HG03378 (cell line): ENCODE results near the gene LHX3.
"Not testable (repeated sequence)": the region's sequence is repeated elsewhere in the genome, so short reads cannot be mapped to it uniquely, and the experiment has no call there.

Source experiments
- ATAC-seq: cut with Tn5 transposase; IDR thresholded peaks from one replicate; pipeline ENCODE4 v1.9.1; 2021; ENCODE audit warnings: mild to moderate bottlenecking, moderate library complexity; ENCODE audit not compliant: unreplicated experiment

The LHX3 gene

DNA sequence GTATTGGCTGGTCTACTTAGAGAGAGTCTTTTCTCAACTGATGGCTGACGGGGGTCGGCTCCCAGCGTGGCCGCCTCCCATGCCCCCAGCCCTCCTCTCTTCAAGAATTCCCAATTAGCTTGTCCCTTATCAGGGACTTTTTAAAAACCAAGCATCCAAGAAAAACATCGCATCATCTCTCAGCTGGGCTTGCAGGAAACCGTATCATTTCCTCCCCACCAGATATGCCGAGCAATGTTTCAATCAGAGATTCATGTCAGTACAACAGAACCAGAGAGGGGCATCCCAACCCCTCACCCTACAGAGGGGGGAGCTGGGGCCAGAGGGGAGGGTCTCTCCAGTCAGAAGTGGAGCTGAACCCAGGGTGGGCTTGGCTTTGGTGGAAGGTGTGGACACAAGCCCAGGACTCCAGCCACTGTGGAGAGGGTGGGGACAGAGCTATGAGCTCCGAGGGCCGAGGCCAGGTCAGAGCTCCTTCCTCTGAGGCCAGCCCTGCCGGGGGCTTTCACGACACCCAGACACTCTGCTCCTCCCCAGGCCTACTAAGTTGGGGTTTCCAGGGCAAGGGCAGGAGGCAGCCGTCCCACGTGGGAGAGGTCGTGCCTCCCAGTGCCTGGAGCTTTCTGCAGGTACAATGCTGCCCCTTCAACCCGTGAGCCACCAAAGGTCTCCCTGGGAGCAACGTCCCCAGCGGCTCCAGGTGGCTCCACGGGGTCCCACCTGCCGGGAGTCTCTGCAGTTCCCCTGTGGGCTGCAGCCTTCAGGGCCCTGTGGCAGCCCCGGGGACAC, 47.3 kb downstream of the LHX3 start:
- ATAC-seq, result no peak

- no peak for ATAC-seq
Observed at GRCh38 chr9:136156209-136157120, 48.5 kb downstream of the LHX3 start.

- ATAC-seq, result no peak
Observed at GRCh38 chr9:136155576-136155975, 49.4 kb downstream of the LHX3 start.

DNA sequence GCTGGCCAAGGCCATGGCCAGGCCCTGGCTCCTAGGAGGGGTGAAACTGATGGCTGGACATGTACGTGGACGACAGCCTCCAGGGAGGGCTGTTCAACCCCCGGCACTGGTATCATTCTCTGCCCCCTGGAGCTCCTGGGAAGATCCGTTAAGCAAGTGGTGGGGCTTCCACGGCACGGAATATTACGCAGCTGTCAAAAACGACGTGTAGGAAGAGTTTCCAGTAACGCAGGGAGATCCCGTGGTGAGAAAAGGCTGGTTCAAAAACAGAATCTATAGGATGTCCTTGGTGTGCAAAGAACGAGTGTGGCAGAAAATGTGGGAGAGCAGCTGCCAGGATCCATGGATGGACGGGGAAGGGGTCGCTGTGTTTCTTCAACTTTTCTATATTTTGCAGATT, 50.0 kb downstream of the LHX3 start:
- ATAC-seq, result no peak

- no peak for ATAC-seq
Observed at GRCh38 chr9:136153381-136154065, 51.4 kb downstream of the LHX3 start.

DNA sequence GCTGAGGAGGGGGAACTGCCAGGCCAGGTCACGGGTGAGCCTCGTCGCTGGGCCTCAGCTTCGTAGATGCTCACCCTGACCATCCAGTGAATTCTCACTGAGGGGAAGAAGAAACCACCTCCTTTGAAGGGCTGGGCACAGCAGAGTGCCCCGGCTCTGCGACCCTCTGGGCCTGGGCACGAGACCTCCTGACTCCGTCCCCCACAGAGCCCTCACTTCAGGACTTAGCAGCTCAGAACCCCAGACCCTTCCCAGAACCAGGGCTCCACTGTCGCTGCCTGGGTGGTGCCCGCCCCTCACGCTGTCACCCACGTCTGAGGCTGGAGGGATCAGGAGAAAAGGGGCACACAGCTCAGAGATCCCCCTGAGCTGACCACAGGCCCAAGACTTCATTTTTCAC, 52.0 kb downstream of the LHX3 start:
- ATAC-seq, result no peak

DNA sequence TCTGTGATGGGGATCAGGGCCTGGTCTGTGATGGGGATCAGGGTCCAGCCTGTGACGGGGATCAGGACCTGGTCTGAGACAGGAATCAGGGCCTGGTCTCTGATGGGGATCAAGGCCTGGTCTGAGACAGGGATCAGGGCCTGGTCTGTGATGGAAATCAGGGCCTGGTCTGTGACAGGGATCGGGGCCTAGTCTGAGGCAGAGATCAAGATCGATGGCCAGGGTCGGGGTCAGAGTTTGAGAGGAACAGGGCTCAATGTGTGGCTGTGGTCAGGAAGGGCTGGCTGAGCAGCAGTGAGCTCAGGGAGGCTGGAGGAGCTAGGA, 52.4 kb downstream of the LHX3 start:
- ATAC-seq, result no peak

DNA sequence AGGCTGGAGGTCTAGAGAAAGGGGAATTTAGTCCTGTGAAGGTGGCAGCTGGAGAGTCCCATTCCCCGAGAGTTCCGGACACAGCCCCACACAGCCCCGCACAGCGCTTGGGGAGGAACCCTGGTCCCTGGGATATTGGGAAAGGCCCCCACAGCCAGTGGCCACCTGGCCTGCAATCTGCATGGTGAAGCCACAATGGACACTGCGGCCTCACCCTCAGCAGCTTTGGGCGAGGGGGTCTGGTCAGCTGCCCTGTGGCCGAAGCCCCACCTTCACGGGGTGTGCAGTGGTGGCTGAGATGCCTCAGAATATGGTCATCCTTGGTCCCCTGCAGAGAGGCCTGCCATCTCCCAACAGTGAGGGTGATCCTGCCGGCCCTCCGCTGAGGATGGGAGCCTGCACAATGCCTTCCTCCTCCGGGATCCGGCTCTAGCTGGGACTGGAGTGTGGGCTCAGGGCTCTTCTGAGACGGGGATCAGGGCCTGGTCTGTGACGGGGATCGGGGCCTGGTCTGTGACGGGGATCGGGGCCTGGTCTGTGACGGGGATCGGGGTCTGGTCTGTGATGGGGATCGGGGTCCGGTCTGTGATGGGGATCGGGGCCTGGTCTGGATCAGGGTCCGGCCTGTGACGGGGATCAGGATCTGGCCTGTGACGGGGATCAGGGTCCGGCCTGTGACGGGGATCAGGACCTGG, 52.9 kb downstream of the LHX3 start:
- ATAC-seq, result no peak

DNA sequence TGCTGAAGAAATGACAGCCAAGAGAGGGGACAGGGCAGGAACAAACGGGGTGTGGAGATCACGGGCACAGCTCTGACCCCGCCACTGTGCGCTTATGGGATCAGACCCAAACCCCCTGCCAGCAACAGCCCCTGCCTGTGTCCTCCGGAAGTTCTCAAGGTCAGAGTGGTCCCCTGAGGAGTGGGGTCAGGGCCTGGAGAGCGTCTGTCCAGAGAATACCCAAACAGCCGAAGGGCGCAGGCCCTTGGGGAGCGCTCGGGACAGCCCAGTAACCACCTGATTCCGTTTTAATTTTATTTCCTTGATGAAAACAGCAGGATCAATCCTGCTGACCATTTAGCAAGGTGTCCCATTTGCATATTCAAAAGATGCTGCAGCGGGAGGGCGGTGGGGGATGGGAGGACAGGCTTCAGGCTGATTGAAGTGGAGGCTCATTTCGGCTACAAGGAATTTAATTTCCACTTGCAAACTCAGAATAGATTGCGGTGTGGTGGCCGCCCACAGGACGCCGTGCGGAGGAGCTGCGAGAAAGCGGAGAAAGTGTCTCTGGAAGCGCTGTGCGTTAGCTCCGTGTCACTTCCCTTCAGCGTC, 53.6 kb downstream of the LHX3 start:
- ATAC-seq, result no peak

GRCh38 chr9:136150664-136151213, 54.2 kb downstream of the LHX3 start:
- ATAC-seq, result not testable (repeated sequence)

DNA sequence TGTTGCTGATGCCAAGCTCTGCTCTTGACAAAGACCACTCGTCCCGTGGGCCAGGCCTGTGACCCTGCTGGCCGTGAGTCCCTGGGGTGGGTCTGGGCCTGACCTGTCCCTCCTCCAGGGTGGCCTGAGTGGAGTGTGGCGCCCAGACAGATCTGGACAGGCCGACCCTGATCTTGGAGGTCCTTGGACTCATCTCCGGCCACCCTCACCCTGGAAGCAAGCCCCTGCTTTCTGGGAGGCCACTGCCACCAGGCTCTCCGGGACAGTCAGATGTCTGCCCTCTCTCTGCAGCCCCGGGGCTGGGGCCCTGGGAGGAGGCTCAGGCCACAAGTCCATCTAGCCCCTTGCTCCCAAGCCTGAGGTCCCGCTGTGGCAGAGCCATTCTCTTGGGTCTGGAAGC, 55.1 kb downstream of the LHX3 start:
- no peak for ATAC-seq

- ATAC-seq, result no peak
Observed at GRCh38 chr9:136149337-136149736, 55.6 kb downstream of the LHX3 start.

DNA sequence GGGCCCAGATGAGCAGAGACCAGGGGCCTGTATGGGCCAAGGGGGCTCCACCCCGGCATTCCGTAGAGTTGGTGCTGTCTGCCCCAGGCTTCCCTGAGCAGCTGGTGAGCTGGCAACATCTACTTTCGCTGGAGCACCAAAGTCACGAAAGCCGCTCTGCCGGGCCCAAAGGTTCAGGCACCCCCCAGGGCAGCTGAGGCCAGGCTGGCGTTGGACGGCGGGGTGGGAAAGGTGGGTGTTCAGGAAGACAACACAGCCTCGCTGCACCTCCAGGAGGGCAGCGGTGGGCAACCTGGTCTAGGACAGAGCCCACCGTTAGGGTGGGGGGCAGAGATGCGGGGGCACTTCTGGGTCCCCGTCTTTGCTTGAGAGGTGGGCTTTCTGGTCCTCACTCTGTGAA, 56.2 kb downstream of the LHX3 start:
- no peak for ATAC-seq

- ATAC-seq, result no peak
Observed at GRCh38 chr9:136147890-136148714, 56.8 kb downstream of the LHX3 start.

DNA sequence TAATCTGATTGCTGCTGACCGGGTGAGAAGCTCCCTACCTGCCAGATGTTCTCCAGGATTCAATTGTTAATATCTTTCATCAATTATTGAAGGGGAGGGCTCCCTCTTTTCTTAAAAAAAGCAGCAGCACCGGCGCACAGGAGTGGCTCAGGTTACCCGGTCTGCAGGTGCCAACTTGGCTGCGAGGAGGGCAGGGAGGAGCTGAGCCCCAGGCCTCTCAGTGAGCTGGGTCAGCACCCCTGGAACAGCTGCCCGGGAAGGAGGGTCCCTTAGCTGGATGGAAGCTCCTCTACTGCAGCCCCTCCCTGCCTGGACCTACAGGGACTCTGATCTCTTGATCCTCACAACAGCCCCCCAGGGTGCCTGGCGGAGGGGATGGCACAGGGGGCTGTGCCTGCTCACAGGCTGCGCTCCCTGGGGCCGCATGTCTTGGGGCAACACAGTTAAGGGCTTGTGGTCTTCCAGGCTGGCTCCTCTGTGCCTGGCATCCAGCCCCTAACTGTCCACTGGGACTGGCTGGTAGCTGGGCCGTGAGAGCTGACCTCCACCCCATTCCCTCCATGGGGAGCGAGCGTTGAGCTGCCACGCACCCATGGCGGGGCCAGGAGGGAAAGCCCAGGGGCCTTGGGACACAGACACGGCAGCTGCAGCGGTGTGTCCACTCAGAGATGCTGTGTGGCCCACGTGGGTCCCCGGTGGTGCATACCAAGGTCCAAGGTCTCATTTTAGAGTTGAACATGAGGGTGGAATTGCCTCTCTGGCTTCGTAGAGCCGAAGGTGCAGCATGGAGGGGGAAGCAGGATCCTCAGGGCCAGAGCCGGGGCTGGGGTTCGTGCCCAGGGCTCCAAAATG, 57.7 kb downstream of the LHX3 start:
- ATAC-seq, result no peak
